ENCODE results near the gene KRTAP5-9.

KRTAP5-9 gene

DNA sequence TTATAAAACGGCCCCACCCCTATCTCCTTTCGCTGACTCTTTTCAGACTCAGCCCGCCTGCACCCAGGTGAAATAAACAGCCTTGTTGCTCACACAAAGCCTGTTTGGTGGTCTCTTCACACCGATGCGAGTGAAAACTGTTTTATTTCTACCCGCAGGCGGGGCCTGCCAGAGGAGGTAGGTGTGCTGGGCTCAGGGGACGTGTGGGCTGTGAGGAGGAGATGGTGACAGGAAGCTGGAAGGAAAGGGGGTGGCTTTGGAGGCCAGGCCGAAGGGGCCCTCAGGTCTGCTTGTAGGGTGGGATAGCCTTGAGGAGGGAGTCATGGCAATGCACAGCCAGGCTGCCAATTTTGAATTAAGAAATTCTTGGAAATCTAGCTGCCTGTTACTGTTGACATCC lies 42.4 kb upstream of the KRTAP5-9 start:
- DNase-seq (ENCODE audit: low spot score) = no peak
- TF ChIP-seq, protein P1, sequence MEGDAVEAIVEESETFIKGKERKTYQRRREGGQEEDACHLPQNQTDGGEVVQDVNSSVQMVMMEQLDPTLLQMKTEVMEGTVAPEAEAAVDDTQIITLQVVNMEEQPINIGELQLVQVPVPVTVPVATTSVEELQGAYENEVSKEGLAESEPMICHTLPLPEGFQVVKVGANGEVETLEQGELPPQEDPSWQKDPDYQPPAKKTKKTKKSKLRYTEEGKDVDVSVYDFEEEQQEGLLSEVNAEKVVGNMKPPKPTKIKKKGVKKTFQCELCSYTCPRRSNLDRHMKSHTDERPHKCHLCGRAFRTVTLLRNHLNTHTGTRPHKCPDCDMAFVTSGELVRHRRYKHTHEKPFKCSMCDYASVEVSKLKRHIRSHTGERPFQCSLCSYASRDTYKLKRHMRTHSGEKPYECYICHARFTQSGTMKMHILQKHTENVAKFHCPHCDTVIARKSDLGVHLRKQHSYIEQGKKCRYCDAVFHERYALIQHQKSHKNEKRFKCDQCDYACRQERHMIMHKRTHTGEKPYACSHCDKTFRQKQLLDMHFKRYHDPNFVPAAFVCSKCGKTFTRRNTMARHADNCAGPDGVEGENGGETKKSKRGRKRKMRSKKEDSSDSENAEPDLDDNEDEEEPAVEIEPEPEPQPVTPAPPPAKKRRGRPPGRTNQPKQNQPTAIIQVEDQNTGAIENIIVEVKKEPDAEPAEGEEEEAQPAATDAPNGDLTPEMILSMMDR (IDR thresholded peaks at IDR 0.05; ENCODE audit: poor library complexity, severe bottlenecking) = no peak
- no peaks in the 10 kb centered on the region for H3K36me3 ChIP-seq (ENCODE audit: low read depth)
- no peak overlapping the region for H3K4me3 ChIP-seq (ENCODE audit: severe bottlenecking)
- ATAC-seq (ENCODE audit: low read depth) = no peak
- no peak overlapping the region for H3K27ac ChIP-seq (ENCODE audit: poor library complexity, severe bottlenecking)
- no peaks in the 10 kb centered on the region for H3K4me1 ChIP-seq (ENCODE audit: insufficient read depth, poor library complexity, severe bottlenecking)
- no peaks in the 10 kb centered on the region for H3K27me3 ChIP-seq (ENCODE audit: insufficient read depth, poor library complexity, severe bottlenecking)
- H3K9me3 ChIP-seq (ENCODE audit: severe bottlenecking) = no peaks in the 10 kb centered on the region

DNA sequence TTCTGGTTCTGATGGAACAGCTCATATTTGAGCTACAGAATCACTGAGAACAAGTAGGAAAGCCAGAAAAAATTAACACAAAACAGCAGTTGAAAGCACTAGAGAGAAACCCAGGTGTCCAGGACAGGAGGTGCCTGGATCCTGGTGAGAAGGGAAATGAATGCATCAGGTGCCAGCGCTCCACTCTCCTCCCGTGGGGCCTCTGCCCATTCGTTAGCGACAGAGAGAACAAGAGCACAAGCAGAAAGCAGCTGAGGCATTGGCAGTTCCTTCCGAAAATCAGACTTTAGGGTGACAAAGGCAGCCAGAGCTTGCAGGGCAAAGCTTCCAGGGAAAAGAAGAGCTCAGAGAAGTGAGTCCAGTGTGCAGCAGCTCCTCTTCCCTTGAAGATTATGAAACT lies 41.1 kb upstream of the KRTAP5-9 start:
- Histone ChIP-seq H3K27me3 (ENCODE audit: insufficient read depth, poor library complexity, severe bottlenecking) (no peaks in the 10 kb centered on the region), H3K36me3 (ENCODE audit: low read depth) (no peaks in the 10 kb centered on the region), H3K27ac (ENCODE audit: poor library complexity, severe bottlenecking) (no peak overlapping the region), H3K9me3 (ENCODE audit: severe bottlenecking) (no peaks in the 10 kb centered on the region), H3K4me1 (ENCODE audit: insufficient read depth, poor library complexity, severe bottlenecking) (no peaks in the 10 kb centered on the region), H3K4me3 (ENCODE audit: severe bottlenecking) (no peak overlapping the region)
- TF ChIP-seq, protein P1 (IDR thresholded peaks at IDR 0.05; ENCODE audit: poor library complexity, severe bottlenecking) = no peak
- DNase-seq (ENCODE audit: low spot score) (no peak), ATAC-seq (ENCODE audit: low read depth) (no peak)

DNA sequence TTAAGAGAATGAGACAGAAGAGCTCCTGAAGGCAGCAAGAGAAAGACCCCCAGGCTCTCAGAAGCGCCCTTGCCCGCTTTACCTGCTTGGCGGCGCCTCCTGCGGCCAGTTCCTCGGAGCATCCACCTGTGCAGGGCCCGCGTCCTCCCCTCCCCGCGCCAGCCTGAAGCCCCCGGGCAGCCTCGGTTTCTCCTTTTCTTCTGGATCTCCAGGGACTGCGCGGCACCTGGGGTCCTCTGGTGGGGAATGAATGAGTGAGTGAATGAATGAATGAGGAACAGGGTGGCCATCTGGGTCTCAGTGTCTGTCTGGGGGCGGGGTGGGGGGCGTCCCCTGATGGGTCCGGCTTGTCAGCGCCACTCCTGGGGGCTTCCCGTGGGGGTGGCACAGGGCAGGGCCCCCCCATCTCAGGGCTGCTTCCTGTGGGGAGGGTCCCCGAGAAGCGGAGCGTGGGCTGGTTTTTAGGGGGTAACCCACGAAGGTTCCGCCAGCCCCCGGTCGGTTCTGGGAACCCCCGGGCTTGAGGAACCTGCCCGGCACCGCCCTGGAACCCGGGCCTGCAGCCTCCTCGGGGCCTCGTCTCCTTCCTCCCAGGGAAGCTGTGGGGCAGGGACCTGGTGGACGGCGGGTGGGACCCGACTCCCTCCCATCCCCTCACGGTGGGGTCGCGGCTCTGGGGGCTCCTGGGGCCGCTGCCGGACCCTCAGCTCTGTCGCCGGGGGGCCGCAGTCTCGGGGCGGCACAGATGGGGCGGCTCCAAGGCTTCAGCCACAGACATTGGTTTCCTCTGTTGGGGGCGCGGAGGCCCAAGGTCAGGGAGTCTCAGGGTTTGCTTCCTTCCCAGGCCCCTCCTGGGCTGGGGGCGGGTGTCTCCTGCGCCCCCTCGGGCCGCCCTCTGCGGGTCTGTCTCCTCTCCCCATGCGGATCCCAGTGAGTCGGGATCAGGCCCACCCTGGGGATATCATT lies 29.4 kb upstream of the KRTAP5-9 start:
- H3K9me3 ChIP-seq (ENCODE audit: severe bottlenecking) = no peaks in the 10 kb centered on the region
- no peaks in the 10 kb centered on the region for H3K27me3 ChIP-seq (ENCODE audit: insufficient read depth, poor library complexity, severe bottlenecking)
- no peaks in the 10 kb centered on the region for H3K36me3 ChIP-seq (ENCODE audit: low read depth)
- ATAC-seq (ENCODE audit: low read depth) = no peak
- H3K27ac ChIP-seq (ENCODE audit: poor library complexity, severe bottlenecking) = no peak overlapping the region
- H3K4me1 ChIP-seq (ENCODE audit: insufficient read depth, poor library complexity, severe bottlenecking) = no peaks in the 10 kb centered on the region
- H3K4me3 ChIP-seq (ENCODE audit: severe bottlenecking) = no peak overlapping the region
- TF ChIP-seq, protein P1 (IDR thresholded peaks at IDR 0.05; ENCODE audit: poor library complexity, severe bottlenecking) = no peak
- no peak for DNase-seq (ENCODE audit: low spot score)

DNA sequence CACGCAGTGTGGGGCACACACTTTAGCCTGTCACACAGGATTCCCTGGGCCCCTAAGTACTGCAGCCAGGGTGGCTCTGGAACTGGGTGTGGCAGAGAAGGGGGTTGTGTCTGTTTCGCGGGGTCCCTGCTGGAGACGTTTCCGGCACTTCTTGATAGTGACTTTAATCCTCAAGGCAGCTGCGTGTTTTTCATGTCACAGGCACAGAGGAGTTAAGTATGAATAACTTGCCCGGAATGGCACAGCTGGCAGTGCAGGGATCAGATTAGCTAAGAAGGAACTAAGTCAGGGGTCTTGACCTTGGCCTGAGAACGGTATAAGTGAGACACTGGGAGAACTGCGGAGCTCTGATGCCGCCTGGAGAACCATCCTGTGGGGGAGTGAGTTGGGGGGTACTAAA lies 28.7 kb upstream of the KRTAP5-9 start:
- H3K4me3 ChIP-seq (ENCODE audit: severe bottlenecking) = no peak overlapping the region
- no peaks in the 10 kb centered on the region for H3K4me1 ChIP-seq (ENCODE audit: insufficient read depth, poor library complexity, severe bottlenecking)
- DNase-seq (ENCODE audit: low spot score) = no peak
- H3K36me3 ChIP-seq (ENCODE audit: low read depth) = no peaks in the 10 kb centered on the region
- H3K27me3 ChIP-seq (ENCODE audit: insufficient read depth, poor library complexity, severe bottlenecking) = no peaks in the 10 kb centered on the region
- TF ChIP-seq, protein P1 (IDR thresholded peaks at IDR 0.05; ENCODE audit: poor library complexity, severe bottlenecking) = no peak
- no peak for ATAC-seq (ENCODE audit: low read depth)
- no peaks in the 10 kb centered on the region for H3K9me3 ChIP-seq (ENCODE audit: severe bottlenecking)
- no peak overlapping the region for H3K27ac ChIP-seq (ENCODE audit: poor library complexity, severe bottlenecking)

All from RWPE2 (cell line).